KG1 (cell line): Measurements from ENCODE around the gene HSPA12A.
"Not testable (repeated sequence)": the region's sequence is repeated elsewhere in the genome, so short reads cannot be mapped to it uniquely, and the experiment has no call there.

Experiments
- DNase-seq: peaks from one replicate; lab custom pipeline; 2025; lab: John Stamatoyannopoulos, UW

The HSPA12A gene

DNA sequence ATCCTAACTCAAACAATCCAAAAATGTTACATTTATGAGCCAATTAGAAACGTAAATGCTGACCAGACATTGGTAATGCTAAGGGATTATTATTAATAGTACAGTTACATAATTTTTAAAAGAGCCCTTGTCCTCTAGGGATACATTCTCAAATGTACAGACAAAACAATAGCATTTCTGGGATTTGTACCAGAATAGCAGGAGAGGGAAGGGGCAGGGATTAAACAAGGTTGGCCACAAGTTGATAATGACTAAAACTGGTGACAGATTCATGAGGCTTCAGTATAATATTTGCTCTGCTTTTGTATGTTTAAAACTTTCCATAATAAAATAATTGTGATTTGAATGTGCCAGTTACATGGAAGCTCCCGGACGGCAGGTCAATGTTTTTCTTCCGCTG is 27.0 kb downstream of the HSPA12A start:
- no peak for DNase-seq

DNA sequence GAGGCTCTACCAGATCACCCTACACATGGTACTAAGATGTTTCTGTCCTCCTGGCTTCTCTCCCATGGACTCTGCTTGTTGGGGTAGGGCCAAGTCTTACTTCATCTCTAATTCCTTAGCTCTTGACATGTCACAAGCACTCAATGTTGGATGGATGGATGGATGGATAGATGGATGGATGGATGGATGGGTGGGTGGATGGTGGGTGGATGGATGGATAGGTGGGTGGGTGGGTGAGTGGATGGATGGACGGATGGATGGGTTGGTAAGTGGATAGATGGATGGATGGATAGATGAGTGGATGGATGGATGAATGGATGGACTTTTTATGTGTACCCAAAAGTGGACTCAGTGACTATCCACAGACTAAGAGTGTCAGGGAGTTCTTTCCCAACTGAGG is 28.5 kb downstream of the HSPA12A start:
- DNase-seq: no peak

DNA sequence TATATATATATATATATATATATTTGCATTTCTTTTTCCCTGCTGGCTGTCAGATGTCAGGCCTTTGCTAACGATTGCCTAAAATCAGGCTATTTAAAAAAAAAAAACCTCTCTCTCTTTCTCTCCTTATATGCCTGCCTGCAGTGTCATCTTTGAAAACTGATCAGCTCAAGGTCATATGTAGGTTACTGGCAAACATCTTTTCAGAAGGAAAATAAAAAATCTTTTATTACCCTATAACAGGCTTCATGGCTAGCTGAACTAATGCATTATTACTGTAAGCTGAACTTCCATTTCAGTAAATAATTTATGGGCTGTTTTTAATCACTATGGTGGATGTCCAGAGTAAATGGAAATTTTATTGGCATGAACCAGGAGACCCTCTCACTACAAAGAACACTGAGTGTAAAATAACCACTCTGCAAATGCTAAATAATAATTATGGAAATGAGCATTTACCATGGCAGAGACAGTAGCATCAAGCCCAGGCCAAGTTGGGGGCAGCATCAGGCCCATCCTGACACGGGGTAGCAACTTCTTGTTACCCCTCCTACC is 29.3 kb downstream of the HSPA12A start:
- no peak for DNase-seq

DNA sequence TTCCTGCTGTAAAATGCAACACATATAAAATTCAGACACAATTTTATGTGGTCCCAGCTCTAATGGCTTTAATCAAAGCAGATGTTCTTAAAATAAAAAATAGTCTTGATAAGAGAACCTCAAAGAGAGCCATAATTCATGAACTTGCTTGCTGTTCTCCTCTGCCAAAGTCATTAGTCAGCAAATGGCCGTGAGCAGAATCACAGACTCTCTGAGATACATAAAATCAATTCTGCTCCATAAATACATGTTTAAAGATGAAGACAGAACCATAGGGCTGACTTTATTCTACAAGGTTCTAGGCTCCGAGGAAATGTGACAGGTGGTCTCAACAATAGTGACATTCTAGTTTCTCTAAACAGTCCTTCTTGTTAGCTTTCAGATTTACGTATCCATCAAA is 29.8 kb downstream of the HSPA12A start:
- no peak for DNase-seq

DNA sequence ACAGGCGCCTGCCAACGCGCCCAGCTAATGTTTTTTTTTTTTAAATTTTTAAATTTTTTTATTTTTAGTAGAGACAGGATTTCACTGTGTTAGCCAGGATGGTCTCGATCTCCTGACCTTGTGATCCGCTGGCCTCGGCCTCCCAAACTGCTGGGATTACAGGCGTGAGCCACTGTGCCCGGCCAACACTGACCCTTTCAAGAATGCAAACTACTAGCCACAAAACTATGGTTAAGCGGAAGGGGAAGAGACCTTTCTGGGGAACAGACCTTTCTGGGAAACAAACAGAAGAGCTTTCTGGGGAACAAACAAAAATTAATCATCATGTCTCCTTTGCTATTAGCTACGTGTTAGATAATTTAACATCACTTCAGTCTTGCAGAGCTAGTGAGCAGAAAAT is 30.6 kb downstream of the HSPA12A start:
- DNase-seq: not testable (repeated sequence)

DNA sequence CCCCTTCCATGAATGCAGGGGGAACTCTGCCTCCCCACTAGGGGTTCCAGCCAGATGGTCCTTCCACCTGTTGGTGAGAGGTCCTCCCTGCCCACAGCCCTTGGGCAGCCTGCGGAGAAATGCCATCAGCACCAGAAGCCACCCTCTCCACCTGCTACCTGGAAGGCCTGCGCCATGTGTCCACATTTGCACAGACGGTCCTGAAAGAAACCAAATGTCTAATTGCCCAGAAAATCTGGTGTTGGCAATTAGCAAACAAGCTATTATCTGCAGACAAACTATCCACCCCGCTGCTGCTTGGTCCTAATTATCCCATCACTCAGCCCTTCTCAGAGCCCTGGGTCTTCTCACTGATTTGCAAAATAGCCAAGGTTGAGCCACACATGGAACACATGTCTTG is 32.3 kb downstream of the HSPA12A start:
- DNase-seq: no peak

DNA sequence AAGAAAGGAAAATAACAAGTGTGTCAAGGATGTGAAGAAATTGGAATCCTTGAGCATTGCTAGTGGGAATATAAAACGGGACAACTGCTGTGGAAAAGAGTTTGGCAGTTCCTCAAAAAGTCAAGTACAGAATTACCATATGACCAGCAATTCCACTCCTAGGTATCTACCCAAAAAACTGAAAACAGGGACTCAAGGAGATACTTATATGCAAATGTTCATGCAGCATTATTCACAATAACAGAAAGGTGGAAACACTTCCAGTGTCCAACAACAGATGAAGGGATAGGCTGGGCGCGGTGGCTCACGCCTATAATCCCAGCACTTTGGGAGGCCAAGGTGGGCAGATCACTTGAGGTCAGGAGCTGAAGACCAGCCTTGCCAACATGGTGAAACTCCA is 33.5 kb downstream of the HSPA12A start:
- DNase-seq: no peak

DNA sequence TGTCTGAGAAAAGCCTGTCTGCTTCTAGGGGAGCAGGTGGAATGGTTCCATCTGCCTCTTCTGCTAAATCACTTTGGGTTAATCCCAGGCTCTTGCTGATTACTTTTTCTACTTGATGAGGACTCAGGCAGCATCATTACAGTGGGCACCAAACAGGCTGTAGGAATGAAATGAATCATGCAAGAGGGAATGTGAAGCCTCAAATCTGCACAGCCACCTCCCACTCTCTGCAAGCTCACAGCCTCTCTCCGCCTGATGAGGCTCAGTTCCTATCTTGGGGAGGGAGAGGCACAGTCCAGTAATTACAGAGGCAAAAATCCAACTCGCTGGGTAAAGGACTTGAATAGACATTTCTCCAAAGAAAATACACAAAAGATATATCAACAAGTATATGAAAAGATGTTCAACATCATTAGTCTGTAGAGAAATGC is 34.0 kb downstream of the HSPA12A start:
- no peak for DNase-seq

DNA sequence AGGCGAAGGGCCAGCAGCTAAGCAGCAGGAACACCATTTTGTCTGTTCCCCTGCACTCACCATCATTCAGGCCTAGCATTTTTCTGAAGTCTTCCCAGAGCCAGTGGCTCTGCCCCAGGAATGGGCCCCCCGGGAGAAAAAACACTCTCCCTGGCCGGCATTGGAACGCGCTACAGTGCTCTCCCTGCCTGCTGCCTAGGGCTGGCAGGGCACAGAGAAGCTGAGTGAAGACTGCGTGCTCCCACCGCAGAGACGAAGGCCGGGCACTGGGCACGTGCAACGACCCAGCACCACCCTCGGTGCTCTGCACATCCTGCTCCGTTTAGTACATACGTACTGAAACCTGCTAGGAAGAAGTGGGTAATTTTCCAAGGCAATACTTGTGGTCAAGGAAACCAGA is 34.4 kb downstream of the HSPA12A start:
- no peak for DNase-seq

DNA sequence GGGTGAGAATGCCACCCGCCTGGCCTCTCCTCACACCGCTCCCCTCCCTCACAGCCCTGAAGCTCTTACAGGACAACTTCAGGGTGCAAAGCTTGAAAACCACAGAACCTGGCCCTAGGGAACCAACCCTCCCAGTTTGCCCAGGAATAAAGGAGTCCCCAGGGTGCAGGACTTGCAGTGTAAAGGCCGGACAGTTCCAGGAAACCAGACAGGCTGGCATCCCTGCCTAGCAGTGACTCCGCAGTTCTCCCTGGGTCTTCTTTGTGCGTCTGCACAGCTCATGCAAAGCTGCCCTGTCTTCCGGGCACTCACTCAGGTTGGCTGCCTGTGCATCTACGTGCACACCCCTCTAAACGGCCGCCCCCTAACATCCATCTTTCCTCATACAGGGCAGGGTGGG is 36.1 kb downstream of the HSPA12A start:
- no peak for DNase-seq

DNA sequence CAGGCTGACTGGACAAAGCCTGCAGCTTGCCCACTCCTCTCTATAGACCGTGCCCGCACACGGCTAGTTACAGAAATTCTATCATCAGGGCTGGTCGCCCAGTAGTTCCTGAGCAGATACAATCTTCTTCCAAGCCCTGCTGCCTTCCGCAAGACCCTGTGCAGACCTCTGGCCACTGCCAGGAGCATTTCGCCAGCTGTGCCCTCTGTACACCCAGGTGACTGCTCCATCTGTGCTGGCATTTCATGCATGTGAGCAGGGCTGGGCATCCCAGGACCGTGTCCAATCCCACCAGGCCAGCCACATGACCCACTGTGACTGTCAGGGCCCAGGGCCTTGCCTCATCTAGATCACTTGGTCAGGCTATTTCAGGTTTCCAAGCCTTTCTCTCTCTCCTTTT is 36.9 kb downstream of the HSPA12A start:
- DNase-seq: no peak

DNA sequence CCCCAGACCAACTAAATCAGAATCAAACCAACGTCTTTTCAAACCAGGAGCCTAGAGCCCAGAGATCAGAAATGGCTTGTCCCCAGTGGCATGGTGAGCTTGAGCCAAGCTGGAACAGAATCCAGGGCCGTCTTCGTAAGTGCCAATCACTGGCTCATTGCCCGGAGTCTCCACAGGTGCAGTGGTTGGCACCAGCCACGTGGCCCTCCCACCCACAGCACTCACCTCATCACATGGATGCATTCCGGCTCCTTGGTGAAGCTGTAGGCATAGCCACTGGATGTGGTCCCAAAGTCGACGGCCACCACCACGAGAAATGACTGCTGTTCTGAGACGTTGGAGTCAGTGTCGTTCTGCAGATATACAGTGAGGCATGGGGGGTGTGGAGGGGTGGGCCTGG is 37.4 kb downstream of the HSPA12A start:
- no peak for DNase-seq

DNA sequence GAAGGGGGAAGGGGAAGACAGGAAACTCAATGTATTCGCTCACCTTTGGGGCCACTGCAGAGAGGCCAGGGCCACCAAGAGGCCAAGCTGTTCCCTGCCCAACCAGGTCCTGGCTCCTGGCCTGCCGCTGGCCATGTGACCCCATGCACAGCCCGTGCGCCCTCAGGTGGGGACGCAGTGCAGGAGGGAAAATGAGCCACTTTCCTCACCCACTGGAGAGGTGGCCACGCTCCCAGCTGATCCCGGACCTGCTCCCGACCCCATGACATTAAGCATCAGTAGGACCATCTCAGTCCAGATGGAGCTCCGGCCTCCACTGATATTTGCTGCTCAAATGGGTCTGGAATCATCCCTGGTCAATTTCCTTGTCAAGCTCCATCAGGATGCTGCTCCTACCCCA is 40.2 kb downstream of the HSPA12A start:
- DNase-seq: no peak

DNA sequence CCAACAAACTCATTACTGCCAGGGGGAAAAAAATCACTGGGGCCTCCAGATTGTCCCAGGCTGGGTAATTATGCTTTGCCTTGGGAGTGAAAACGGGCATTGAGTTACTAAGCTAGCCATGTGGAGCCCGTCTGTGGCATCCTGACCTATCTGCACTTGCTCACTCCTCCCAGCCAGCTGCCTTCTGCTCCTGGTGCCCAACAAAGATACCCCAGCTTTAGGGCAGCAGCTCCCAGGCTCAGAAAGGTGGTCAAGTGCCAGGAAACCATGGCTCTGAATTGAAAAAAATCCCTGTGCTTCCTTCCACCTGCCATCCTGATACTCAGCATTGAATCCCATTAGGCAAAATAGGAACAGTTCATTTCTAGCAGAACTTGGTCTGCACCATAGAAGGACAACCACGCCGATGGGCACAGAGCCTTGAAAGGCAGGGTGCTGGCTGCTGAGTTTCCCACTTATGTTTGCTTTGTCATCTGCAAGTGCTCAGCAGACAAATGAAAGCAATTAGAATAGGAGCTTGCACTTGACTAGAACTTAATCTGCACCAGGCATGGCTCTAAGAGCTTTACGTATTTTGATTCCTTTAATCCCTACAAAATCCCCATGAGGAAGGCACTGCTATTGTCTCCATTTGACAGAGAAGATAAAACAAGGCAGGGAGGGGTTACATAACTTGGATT is 42.8 kb downstream of the HSPA12A start:
- no peak for DNase-seq

DNA sequence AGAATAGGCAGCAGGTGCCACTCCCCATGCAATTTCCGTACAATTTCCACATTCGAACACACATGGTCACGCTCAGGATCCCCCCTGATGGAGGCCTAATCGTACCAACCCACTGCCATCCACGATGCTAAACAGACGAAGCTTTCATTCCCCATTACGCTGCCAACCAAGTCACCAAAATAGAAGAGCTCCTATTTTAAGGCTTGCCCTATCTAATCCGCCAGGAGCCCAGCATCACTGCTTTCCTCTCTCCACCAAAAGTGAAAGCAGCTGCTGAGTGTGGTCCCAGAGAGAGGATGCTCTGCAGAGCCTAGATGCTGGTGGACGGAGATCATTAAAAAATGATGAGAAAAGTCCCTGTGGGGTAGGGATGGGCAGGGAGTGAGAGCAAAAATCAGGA is 43.3 kb downstream of the HSPA12A start:
- DNase-seq: no peak

DNA sequence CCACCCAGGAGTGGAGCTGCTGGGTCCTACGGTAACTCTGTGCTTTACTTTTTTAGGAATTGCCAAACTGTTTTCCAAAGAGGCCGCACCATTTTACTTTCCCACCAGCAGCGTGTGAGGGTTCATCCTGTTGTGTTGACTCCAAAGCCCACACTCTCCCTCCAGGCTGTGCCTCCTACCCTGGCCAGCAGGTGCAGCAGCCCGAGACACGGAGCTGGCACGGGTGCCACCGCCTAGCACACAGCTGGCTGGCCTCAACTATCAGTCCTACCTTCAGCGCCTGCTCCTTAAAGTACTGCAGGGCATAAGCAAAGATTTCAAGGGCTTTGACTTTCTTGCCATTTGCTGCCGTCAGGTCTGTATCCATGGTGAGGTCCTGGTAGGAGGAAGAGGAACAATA is 44.0 kb downstream of the HSPA12A start:
- DNase-seq: no peak

DNA sequence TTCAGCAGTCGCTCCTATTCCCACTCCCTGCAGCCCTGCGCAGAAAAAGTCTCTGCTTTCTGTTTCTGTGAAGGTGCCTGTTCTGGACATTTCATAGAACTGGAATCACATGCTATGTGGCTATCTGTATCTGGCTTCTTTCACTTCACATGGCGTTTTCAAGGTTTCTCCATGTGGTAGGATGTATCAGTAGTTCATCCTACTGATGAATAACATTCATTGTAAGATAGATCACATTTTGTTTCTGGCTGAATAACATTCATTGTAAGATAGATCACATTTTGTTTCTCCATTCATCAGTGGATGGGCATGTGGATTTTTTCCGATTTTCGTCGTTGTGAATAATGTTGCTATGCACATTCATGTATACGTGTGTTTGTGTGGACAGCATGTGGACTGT is 44.5 kb downstream of the HSPA12A start:
- DNase-seq: no peak

DNA sequence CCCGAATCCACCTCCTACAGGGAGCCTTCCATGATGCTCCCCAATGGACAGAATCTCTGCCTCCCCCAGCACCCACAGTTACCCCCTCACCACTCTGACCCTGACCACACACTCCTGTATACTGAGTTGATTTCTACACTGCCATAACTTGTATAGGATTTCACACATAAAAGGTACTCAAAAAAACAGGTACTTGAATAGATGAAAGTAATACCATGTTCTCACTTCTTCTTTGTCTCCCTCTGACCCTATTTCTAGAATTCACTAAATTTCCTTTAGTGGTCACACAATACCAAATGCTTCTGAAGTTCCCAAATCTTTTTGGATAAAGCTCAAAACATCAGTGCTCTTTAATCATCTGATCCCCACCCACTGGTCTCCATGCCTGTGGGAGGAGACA is 45.4 kb downstream of the HSPA12A start:
- DNase-seq: no peak

DNA sequence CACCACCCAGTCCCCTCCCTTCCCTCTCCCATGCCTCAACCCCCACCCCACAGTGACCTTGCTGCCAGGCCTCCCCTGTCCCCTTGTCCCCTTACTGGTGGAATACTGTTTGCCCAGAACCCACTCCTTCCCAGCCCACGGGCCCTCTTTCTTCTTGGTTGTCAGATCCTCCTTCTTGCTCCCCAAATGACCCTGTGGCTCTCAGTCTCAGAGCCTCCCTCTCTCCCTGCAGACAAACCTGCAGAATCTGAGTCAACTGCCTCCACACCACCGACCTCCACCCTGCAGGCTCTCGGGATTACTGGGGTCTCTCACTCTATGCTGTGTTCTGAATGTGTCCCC is 47.5 kb downstream of the HSPA12A start:
- no peak for DNase-seq

DNA sequence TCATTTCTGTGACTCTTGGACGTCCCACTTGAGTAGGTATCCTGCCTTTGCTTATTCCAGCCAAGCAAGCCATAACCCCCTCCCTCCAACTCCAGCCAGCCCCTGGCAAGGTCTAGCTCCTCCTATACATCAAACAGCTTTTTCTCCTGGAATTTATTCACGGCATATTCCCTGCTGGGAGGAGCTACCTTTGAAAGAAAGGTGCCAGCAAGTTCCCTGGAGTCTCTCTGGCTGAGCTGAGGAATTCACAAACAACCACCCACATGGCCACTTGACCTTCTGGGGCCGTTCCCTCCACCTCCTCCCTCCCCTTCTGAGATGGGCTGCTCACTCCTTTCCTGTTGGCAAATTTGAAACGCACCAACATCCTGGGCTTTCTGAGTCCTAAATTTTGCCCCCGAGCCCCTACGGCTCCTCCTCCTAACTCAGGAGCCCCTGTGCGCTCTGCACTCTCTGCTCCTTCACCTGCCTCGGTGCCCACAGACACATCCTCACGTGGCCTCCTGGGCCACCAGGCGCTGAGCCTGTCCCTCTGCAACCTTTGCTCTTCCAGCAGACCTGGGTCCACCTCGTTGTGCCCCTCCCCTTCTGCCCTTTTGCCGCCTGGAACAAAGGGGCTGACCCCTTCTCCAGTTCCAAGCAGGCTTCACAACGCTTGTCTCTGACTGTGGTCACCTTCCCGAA is 48.0 kb downstream of the HSPA12A start:
- DNase-seq: no peak

DNA sequence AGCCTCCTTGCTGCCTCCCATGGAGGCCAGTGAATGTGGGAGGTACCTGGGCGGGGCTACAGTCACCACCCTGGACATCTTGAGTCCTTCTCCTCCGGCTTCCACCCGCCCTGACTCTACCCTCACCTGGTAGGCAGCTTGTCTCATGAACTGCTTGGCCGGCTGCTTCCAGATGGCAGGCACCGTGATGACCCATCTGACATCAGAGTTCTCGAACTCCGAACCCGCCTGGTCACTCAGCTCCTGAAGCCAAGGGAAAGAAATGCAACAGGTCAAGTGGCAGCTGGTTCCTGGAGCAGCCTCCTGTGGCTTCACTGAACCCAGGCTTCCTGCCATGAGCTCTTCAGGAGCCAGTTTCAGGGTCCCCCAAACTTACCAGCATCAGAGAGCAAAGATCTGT is 50.1 kb downstream of the HSPA12A start:
- DNase-seq: no peak

DNA sequence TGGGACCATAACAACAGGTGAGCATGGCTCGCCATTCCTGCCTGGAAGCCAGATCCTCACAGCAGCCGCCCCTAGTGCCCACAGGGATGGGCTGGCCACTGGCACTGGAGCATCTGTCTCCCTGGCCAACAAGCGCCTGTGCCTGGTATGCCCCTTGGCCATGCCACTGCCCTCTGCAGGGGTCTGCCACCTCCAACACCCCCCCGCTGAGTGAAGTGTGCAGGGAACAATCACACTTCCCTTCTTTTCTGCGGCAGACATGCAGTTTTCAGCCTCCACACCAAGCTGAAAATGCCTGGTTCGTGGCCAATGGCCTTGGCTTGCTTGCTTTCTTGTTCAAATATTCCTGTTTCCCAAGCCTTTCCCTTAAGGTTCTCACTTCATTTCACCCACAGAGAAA is 50.7 kb downstream of the HSPA12A start:
- no peak for DNase-seq

DNA sequence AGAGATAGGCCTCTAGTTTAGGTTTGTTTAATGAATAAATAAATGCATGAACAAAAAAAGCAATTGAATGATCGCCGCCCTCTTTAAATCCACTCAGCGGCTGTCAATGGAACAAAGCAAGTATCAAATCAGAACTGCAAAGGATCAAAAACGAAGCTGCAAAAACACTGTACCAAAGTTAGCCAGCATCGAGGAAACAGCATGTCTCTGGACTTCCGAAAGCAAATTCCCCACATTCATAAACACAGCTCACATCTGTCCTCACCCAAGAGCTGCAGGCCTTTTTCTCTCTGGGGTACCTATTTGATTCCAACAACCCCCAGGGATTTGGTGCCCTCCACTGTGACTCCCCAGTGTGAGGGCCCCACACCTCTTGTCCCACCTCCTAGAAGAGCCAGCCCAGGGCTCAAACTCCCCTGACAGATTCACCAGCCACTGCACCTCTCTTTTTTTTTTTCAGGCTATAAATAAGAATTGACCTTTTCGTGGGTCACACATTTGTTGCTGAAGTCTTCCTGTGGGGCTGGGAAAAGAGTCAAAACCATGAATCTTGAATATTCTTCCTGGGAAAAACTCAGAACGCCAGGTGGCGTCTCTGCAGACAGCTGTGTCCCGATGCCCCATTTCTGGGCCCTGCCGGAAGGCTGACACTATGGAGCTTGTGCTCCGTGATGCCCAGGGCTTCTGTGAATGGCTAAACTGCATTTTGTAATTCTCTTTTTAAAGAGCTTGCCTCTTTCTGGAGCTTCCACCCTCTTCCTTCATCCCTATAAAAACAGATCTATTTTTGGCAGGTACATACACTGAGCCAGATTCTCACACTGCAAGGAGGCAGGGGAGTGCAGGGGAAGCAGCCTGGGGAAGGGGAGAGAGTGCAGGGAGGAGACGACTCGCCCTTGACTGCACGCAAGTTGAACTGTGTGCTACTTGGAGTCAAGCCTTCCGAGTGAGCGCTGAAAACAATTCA is 51.7 kb downstream of the HSPA12A start:
- DNase-seq: no peak
